Stomach smooth muscle (tissue), 2 donors: Measurements from ENCODE around the gene NEUROD2.

Source experiments
- H3K27ac ChIP-seq: one replicate; pipeline ENCODE4 v1.7.0; 2013; ENCODE audit warnings: mild to moderate bottlenecking, low read length, inconsistent platforms
- H3K27me3 ChIP-seq, 2 donors: one replicate each; pipeline ENCODE4 v1.7.0; 2013; ENCODE audit warnings: low read length in 2 of 2; ENCODE audit not compliant: insufficient read depth in 2 of 2, control insufficient read depth in 1 of 2
- H3K36me3 ChIP-seq, 2 donors: one replicate each; pipeline ENCODE4 v1.7.0; 2013; ENCODE audit warnings: low read length in 2 of 2; ENCODE audit not compliant: control insufficient read depth in 2 of 2, insufficient read depth in 2 of 2
- H3K4me1 ChIP-seq: one replicate; pipeline ENCODE4 v1.7.0; 2013; ENCODE audit warnings: low read length; ENCODE audit not compliant: control insufficient read depth, insufficient read depth
- H3K4me3 ChIP-seq, 2 donors: one replicate each; pipeline ENCODE4 v1.7.0; 2013; ENCODE audit warnings: low read length in 2 of 2
- H3K9ac ChIP-seq, 2 donors: one replicate each; pipeline ENCODE4 v1.7.0; 2013; ENCODE audit warnings: low read length in 2 of 2, mild to moderate bottlenecking in 1 of 2
- H3K9me3 ChIP-seq, 2 donors: one replicate each; pipeline ENCODE4 v1.7.0; 2013; ENCODE audit warnings: low read length in 2 of 2; ENCODE audit not compliant: control insufficient read depth in 2 of 2
- donor health status: healthy.
- donor health status: Pancreatic carcinoma.

NEUROD2 gene

DNA sequence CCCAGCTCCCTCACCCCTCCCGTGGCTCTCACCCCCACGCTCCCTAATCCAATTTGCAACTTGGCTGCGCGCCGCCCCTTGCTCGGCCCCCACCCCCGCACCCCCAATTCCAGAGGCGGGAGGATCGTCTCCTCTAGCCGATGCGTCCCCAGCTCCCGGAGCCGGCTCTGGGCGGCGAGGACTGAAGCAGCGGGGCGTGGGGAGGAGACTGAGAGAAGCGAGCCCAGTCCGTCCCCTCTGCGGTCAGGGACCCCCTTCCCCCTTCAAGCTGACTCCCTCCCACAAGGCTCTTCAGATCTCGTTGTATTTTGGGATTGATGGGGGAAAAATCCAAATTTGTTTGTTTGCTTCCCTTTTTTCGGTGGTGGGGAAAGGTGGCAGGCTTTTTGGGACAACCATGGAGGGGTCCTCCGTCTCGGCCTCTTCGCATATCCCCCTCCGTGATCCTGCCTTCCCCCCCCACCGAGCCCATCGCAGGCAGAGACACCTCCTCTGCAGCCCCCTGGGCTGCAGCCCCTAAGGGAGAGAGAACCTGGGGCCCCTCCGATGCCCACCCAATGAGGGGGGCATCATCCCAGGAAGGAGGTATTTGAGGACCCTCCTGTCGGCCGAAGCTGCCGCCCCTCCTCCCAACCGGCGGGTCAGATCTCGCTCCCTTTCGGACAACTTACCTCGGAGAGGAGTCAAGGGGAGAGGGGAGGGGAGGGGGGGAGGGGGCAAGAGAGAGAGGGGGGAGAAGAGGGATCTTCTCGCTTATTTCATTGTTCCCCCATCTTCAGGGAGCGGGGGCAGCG lies 466 bp downstream of the NEUROD2 start:
- Histone ChIP-seq H3K9ac (no peak overlapping the region), H3K27me3 (peaks cover 49 to 71% of the 10 kb centered on the region in 2 donors), H3K4me3 (no peak overlapping the region), H3K36me3 (no peaks in the 10 kb centered on the region), H3K9me3 (no peaks in the 10 kb centered on the region), H3K27ac (no peak overlapping the region), H3K4me1 (peaks cover 24% of the 10 kb centered on the region)

DNA sequence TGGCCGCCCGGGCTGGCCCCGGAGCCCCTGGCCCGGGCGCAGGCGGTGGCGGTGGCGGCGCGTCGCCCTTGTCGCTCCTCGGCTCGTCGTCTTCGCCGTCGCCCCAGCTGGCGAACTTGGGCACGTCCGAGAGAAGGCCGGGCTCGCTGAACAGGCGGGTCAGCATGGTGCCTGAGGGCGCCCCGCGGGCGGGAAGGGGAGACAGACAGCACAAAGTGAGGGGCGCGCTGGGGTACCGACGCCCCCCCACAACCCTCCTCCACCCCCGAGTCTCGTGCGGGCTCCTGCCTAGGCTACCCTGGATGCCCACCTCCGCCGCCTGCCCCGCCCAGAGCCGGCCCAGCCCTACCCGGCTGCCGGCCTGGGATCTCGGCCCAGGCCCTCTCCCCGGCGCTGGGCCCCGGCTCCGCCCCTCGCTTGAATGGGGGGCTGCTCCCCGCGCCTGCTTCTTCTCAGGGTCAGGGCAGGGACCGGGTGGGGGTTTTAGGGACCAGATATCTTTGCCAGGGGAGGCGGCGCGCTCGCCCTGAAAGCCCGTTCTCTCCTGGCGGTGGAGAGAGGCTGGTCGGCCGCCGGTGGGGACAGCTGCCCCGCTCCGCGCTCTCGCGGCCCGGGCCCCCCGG lies 1.2 kb downstream of the NEUROD2 start:
- Histone ChIP-seq H3K9ac (no peak overlapping the region), H3K9me3 (no peaks in the 10 kb centered on the region), H3K4me1 (peaks cover 24% of the 10 kb centered on the region), H3K27me3 (peaks cover 56 to 78% of the 10 kb centered on the region in 2 donors), H3K27ac (no peak overlapping the region), H3K36me3 (no peaks in the 10 kb centered on the region), H3K4me3 (peak overlapping the region in 1 of 2 donors; percentile 54)

DNA sequence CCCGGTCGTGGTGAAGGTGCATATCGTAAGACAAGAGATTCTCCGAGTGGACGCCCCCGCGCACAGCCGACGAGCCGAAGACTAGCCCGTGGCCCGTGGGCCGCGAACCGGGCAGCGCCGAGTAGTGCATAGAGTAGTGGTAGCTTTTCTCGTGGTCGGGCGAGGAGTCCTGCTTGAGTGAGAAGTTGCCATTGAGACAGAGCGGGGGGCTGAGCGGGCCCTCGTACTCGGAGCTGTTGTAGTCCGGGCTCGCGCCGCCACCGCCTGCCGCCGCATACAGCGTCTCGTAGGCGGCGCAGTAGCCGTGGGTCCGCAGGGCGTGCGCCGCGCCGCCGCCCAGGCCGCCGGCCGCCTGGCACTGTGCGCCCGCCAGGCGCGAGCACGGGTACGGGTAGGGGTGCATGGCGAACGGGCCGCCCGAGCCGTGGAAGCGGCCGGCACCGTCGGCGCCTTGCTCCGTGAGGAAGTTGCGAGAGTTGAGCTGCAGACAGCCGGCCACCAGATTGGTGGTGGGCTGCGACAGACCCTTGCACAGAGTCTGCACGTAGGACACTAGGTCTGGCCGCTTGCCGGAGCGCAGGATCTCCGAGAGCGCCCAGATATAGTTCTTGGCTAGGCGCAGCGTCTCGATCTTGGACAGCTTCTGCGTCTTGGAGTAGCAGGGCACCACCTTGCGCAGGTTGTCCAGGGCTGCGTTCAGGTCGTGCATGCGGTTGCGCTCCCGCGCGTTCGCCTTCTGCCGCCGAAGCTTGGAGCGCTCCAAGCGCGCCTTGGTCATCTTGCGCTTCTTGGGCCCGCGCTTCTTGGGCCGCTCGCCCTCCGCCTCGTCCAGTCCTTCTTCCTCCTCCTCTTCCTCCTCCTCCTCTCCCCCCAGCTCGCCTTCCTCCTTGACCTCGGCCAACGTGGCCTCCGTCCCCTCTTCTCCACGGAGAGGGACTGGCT lies 2.0 kb downstream of the NEUROD2 start:
- Histone ChIP-seq H3K27me3 (peaks cover 62 to 86% of the 10 kb centered on the region in 2 donors), H3K36me3 (no peaks in the 10 kb centered on the region)

DNA sequence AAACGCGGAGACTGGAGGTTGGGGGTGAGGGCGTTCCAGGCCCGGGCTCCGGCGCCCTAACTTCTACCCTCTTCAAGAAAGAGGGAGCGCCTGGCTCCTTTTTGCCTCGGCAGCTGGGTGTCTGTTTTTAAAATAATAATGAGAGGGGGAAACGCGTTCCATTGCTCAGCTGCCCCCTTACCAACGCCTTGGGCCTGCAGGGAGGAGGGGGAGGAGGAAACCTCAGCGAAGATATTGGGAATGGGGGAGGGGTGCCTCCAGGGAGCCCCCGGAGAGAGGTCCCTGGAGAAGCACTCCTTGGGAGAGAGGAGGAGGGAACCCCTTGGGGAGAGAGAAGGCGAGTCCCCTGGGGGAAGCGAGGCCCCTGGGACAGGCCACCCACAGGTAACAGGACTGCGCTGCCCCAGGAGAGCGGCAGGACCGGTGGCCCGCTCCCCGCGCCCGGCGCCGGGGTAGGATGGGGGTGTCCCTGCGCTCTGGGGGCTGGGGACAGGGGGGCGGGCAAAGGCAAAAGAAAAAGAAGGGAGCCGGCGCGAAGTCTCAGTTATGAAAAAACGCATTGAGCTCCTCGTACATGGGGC lies 2.7 kb downstream of the NEUROD2 start:
- Histone ChIP-seq H3K36me3 (no peaks in the 10 kb centered on the region), H3K9ac (no peak overlapping the region), H3K4me3 (no peak overlapping the region), H3K27ac (no peak overlapping the region), H3K27me3 (peaks cover 69 to 93% of the 10 kb centered on the region in 2 donors), H3K9me3 (no peaks in the 10 kb centered on the region), H3K4me1 (peaks cover 24% of the 10 kb centered on the region)

More for the DNA sequence above, 2.0 kb downstream of the NEUROD2 start:
- Histone ChIP-seq H3K27ac (no peak overlapping the region), H3K9me3 (no peaks in the 10 kb centered on the region), H3K9ac (no peak overlapping the region), H3K4me3 (peak overlapping the region in 1 of 2 donors; percentile 54), H3K4me1 (peaks cover 24% of the 10 kb centered on the region)

DNA sequence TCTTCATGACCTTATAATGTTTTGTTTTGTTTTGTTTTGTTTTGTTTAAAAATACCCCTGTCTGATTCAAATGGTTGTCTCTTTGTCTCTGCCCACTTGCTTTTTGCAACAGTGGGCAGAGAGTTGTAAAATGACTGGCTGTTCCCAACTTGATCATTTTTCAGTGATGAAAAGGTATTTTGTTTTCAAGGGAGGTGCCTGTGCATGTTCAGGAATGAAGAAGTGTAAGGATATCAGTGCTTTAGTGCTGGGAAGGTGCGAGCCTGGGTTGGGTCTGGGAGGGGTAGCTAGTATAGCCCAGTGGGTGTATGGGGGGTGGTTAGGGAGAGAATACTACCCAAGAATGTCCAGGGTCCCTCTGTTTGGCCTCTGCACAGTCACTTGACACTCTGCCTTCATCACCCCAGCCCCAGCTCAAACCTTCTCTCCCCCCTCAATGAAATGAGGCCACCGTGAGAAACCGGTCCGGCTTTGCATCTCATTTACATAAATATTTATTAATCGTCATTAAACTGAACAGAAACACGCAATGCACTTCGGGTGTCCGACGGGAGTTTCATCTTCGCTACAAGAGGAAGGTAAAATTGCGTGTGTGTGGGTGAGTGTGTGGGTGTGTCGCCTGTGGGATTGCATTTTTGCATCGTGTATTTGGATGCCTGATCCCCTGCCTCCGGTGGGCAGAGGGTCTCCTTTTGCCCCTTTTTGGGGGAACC lies 4.3 kb downstream of the NEUROD2 start:
- Histone ChIP-seq H3K27ac (no peak overlapping the region), H3K4me1 (peaks cover 30% of the 10 kb centered on the region), H3K9me3 (peaks cover 0 to 4% of the 10 kb centered on the region in 2 donors)

DNA sequence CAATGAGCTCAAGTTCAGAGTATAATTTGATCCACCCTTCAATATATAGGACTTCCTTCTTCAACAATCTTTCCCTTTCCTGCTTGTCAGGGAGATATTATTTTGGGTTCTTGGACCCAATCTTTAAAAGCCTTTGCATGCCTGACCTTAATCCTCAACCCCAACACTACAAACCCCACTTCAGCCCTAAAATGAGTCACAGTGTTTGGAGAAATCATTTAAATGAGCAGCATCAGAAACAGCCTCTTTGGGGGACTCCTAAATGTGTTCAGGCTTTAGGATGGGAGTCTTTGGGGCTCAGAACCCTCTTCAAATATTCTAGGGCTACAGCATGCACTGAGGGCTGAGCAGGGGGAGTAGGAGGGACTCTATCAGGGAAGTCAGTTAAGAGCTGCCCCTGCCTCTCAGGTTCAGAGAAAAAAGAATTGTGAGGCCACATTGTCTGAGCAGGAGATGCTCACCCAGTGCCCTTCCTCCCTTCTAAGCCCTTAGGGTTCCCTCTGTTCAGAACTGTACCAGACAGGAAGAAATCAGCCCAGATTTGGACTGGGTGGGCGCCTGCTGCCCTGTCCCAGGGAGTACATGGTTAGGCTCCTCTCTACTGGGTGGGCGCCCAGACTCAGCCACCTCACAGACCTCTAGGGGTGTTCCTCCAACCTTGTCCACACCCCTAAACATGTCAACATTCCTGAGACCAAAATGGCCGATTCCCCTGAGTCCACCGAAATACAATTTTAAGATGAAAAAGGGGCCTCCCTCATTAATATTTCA lies 5.0 kb downstream of the NEUROD2 start:
- peaks cover 33% of the 10 kb centered on the region for H3K4me1 ChIP-seq
- no peak overlapping the region for H3K4me3 ChIP-seq
- H3K27ac ChIP-seq = no peak overlapping the region
- H3K27me3 ChIP-seq = peaks cover 72 to 99% of the 10 kb centered on the region in 2 donors
- H3K9ac ChIP-seq = no peak overlapping the region
- H3K9me3 ChIP-seq = peaks cover 0 to 4% of the 10 kb centered on the region in 2 donors
- no peaks in the 10 kb centered on the region for H3K36me3 ChIP-seq

More for the DNA sequence above, 4.3 kb downstream of the NEUROD2 start:
- H3K4me3 ChIP-seq = no peak overlapping the region
- no peaks in the 10 kb centered on the region for H3K36me3 ChIP-seq
- peaks cover 70 to 97% of the 10 kb centered on the region in 2 donors for H3K27me3 ChIP-seq
- H3K9ac ChIP-seq = no peak overlapping the region

DNA sequence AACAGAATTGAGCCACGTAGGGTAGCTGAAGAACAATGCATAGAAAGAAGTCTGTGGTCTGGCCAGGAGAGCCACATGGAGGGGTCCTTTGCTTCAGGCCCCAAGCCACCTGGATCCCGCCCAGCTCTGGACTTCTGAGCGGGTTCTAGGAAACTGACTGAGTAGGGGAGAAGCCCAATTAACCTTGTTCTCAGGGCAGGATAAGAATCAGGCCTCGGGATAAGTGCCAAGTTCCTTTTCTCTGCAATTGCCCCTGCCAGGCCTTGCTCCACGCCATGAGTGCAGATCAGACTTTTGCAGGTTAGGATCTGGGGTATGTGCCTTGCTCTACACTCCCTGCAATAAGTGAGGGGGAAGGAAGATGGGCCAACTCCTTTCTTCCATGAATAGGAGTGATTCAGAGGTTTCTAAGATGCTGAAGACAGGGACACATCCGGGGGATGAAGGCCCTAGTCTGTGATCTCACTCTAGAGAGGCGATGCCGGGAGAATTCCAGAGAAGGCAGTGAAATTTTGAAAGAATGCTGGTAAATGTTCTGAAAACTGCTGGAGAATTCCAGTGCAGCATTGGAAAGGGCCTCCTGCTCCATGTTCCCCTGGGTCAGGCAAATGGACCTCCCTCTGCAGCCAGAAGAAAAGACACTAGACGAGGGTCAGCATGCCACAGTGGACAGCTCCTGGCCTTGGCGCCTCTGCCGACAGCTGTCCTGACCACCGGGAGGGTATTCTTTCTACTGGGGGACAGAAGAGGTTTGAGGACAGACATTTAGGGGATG lies 5.8 kb downstream of the NEUROD2 start:
- Histone ChIP-seq H3K4me3 (no peak overlapping the region), H3K4me1 (peaks cover 32% of the 10 kb centered on the region), H3K36me3 (no peaks in the 10 kb centered on the region), H3K27ac (no peak overlapping the region), H3K27me3 (peaks cover 73 to 99% of the 10 kb centered on the region in 2 donors), H3K9me3 (peaks cover 0 to 4% of the 10 kb centered on the region in 2 donors), H3K9ac (no peak overlapping the region)

DNA sequence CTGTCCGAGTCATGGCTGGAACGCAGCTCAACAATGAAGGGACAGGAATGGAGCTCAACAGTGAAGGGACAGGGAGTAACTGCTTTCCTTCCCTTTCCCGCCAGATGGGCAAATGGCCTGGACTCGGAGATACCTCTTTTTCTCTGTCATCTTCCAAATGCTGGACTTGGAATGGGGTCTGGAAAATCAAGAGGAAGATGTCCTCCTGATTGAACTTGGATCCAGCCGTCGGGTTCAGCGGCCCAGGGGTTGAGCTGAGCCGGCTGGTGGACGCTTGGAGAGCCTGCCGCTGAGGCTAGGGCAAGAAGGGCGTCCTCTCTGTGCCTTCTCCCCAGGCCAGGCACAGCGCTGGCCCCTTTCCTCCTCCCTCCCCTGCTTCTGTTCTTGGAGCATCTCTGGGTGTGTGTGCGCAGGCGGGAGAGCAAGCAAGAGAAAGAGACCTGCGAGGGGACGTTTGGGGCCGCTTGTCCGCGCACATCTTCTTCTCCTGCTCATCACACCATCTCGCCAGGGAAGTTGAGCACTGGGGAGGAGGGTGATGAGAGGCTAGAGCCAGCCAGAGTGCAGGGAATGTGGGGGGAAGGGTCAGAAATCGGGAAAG lies 6.6 kb downstream of the NEUROD2 start:
- no peak overlapping the region for H3K9ac ChIP-seq
- peaks cover 24% of the 10 kb centered on the region for H3K4me1 ChIP-seq
- H3K27me3 ChIP-seq = peaks cover 77 to 99% of the 10 kb centered on the region in 2 donors
- H3K9me3 ChIP-seq = peaks cover 0 to 4% of the 10 kb centered on the region in 2 donors
- no peaks in the 10 kb centered on the region for H3K36me3 ChIP-seq
- no peak overlapping the region for H3K27ac ChIP-seq
- no peak overlapping the region for H3K4me3 ChIP-seq
